ENCODE results near the gene SLC7A4. TPM values are rescaled to one million over a fixed set of nuclear protein-coding genes. Genes with fewer than 3 reads are reported as not detected.
"Not testable (repeated sequence)": the region's sequence is repeated elsewhere in the genome, so short reads cannot be mapped to it uniquely, and the experiment has no call there.

Gene SLC7A4
- total RNA-seq, 1 experiment from 2014 or later: not detected

GRCh38 chr22:21012446-21013407 is 19.6 kb downstream of the SLC7A4 start:
- Histone ChIP-seq H3K27me3 (replicated peaks; ENCODE audit: insufficient read depth, low read depth, low read length, poor library complexity) (no peaks in the 10 kb centered on the region), H3K36me3 (ENCODE audit: insufficient read depth, low read length, poor library complexity, severe bottlenecking) (no peaks in the 10 kb centered on the region), H3K4me1 (ENCODE audit: insufficient read depth, low read length, poor library complexity, severe bottlenecking) (peaks cover 18% of the 10 kb centered on the region), H3K4me3 (ENCODE audit: low read depth, low read length, poor library complexity, severe bottlenecking) (no peak overlapping the region), H3K9me3 (ENCODE audit: low read depth, low read length, poor library complexity, severe bottlenecking) (no peaks in the 10 kb centered on the region), H3K27ac (ENCODE audit: low read depth, low read length, poor library complexity, severe bottlenecking) (no peak overlapping the region)
- ChIA-PET CTCF (no interaction called here), POLR2A (ENCODE audit: low non-redundant PET) (interaction anchor here (0.6 kb wide), 1 partner anchor 904 kb away, joined by 3 read pairs; no protein-coding TSS in a partner anchor)
- no TSS peak for BruUV-seq (replicated peaks)
- TF ChIP-seq EZH2 (IDR thresholded peaks at IDR 0.05; ENCODE audit: borderline replicate concordance, low read depth, low read length, poor library complexity, severe bottlenecking): no peak
- TF ChIP-seq CTCF (conservative IDR thresholded peaks at IDR 0.05; ENCODE audit: low read depth, low read length): no peak
- intact Hi-C loops (cut with micrococcal nuclease; ENCODE audit: unreplicated experiment): no loop called here
- DNase-seq (ENCODE audit: low spot score): no peak

GRCh38 chr22:21010426-21011113 is 21.8 kb downstream of the SLC7A4 start:
- Histone ChIP-seq H3K9me3 (ENCODE audit: low read depth, low read length, poor library complexity, severe bottlenecking) (no peaks in the 10 kb centered on the region), H3K27ac (ENCODE audit: low read depth, low read length, poor library complexity, severe bottlenecking) (no peak overlapping the region), H3K4me1 (ENCODE audit: insufficient read depth, low read length, poor library complexity, severe bottlenecking) (peaks cover 18% of the 10 kb centered on the region), H3K27me3 (replicated peaks; ENCODE audit: insufficient read depth, low read depth, low read length, poor library complexity) (no peaks in the 10 kb centered on the region), H3K36me3 (ENCODE audit: insufficient read depth, low read length, poor library complexity, severe bottlenecking) (no peaks in the 10 kb centered on the region), H3K4me3 (ENCODE audit: low read depth, low read length, poor library complexity, severe bottlenecking) (no peak overlapping the region)
- POLR2A ChIA-PET (ENCODE audit: low non-redundant PET): no interaction called here
- CTCF ChIA-PET: no interaction called here
- no peak for DNase-seq (ENCODE audit: low spot score)
- intact Hi-C loops (cut with micrococcal nuclease; ENCODE audit: unreplicated experiment): no loop called here
- BruUV-seq (replicated peaks): no TSS peak
- no peak for TF ChIP-seq EZH2 (IDR thresholded peaks at IDR 0.05; ENCODE audit: borderline replicate concordance, low read depth, low read length, poor library complexity, severe bottlenecking)
- TF ChIP-seq CTCF (conservative IDR thresholded peaks at IDR 0.05; ENCODE audit: low read depth, low read length): no peak

- POLR2A ChIA-PET (ENCODE audit: low non-redundant PET): no interaction called here
- Histone ChIP-seq H3K9me3 (ENCODE audit: low read depth, low read length, poor library complexity, severe bottlenecking) (no peaks in the 10 kb centered on the region), H3K27me3 (replicated peaks; ENCODE audit: insufficient read depth, low read depth, low read length, poor library complexity) (no peaks in the 10 kb centered on the region), H3K36me3 (ENCODE audit: insufficient read depth, low read length, poor library complexity, severe bottlenecking) (no peaks in the 10 kb centered on the region), H3K4me1 (ENCODE audit: insufficient read depth, low read length, poor library complexity, severe bottlenecking) (peaks cover 14% of the 10 kb centered on the region), H3K4me3 (ENCODE audit: low read depth, low read length, poor library complexity, severe bottlenecking) (no peak overlapping the region), H3K27ac (ENCODE audit: low read depth, low read length, poor library complexity, severe bottlenecking) (no peak overlapping the region)
- CTCF ChIA-PET: no interaction called here
- no peak for TF ChIP-seq CTCF (conservative IDR thresholded peaks at IDR 0.05; ENCODE audit: low read depth, low read length)
- TF ChIP-seq EZH2 (IDR thresholded peaks at IDR 0.05; ENCODE audit: borderline replicate concordance, low read depth, low read length, poor library complexity, severe bottlenecking): no peak
- DNase-seq (ENCODE audit: low spot score): peak; percentile 34
- intact Hi-C loops (cut with micrococcal nuclease; ENCODE audit: unreplicated experiment): no loop called here
- no TSS peak for BruUV-seq (replicated peaks)
These were observed 22.5 kb downstream of the SLC7A4 start for GRCh38 chr22:21009638-21010425.

- H3K4me1 ChIP-seq (ENCODE audit: insufficient read depth, low read length, poor library complexity, severe bottlenecking); H3K27ac ChIP-seq (ENCODE audit: low read depth, low read length, poor library complexity, severe bottlenecking); H3K36me3 ChIP-seq (ENCODE audit: insufficient read depth, low read length, poor library complexity, severe bottlenecking); H3K27me3 ChIP-seq (replicated peaks; ENCODE audit: insufficient read depth, low read depth, low read length, poor library complexity); BruUV-seq (replicated peaks); H3K9me3 ChIP-seq (ENCODE audit: low read depth, low read length, poor library complexity, severe bottlenecking); H3K4me3 ChIP-seq (ENCODE audit: low read depth, low read length, poor library complexity, severe bottlenecking); DNase-seq (ENCODE audit: low spot score); intact Hi-C loops (cut with micrococcal nuclease; ENCODE audit: unreplicated experiment); POLR2A ChIA-PET (ENCODE audit: low non-redundant PET); CTCF ChIA-PET: not testable (repeated sequence)
These were observed 23.2 kb downstream of the SLC7A4 start for GRCh38 chr22:21009208-21009607.

Measured in A673 (cell line).